ENCODE data around the gene PHB1.

Gene PHB1

DNA sequence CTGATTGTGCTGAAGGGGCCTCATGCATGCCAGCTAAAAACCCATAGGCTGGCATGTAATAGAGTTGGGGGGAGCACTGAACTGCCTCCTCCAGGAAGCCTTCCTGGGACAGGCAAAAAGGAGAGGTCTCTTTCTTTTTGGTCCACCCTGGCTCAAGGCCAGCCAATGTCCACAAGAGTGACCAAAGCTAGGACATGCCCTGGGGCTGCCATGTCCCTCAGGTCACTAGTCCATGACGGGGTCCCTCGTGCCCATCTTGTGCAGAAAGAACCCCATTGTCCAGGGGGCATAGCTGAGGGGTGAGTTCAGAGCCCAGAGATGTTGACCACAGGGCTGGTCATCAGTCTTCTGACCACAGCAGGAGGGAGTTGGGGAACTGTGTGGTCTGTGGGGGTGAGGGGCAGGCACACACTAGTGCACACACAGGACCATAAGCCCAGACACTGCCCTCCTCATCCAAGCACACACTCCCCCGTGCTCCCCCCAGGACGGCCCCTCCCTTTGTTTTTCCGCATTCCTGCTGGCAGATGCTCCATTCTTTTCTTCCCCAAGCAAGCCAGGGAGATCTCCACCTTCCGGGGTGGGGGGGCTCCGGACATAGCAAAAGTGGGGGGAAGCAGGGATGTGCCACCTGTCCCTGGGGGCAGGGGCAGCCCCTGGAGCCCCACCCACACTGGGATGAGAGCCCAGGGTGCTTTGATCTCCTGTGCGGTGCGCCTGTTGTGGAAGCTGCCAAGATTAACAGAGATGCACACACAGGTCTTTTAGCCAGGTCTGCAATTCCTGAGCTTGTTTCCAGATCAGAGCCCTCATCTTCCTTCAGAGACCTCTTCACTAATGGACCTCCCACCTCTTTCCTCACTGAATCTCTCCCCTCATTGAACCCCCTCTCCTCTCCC, 25.2 kb upstream of the PHB1 start:
- no peak overlapping the region for H3K4me3 ChIP-seq (ENCODE audit: low read depth, low read length)
- TF ChIP-seq CTCF (IDR thresholded peaks at IDR 0.05; ENCODE audit: low read depth, low read length) = no peak

DNA sequence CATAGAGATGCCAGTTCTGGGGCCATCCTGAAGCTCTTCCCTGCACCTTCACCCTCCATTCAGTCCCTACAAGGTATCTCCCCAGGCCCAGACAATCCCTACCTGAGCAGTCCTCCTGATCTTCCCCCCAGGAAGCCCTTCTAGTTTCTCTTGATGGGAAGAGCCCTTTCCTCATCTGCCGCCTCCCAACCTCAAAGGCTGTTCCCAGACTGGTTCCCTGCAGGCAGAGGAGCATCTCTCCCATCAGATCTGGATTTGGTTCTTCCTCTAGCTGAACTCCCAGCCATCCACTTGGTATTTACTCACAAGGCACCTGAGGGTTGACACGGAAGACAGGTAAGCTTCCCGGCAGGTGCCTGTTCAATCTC, 24.6 kb upstream of the PHB1 start:
- TF ChIP-seq CTCF (IDR thresholded peaks at IDR 0.05; ENCODE audit: low read depth, low read length) = no peak
- no peak overlapping the region for H3K4me3 ChIP-seq (ENCODE audit: low read depth, low read length)

GRCh38 chr17:49438436-49439278, 24.0 kb upstream of the PHB1 start:
- TF ChIP-seq CTCF (IDR thresholded peaks at IDR 0.05; ENCODE audit: low read depth, low read length) = no peak
- H3K4me3 ChIP-seq (ENCODE audit: low read depth, low read length) = no peak overlapping the region

GRCh38 chr17:49437696-49438435, 23.2 kb upstream of the PHB1 start:
- no peak for TF ChIP-seq CTCF (IDR thresholded peaks at IDR 0.05; ENCODE audit: low read depth, low read length)
- H3K4me3 ChIP-seq (ENCODE audit: low read depth, low read length) = no peak overlapping the region

- H3K4me3 ChIP-seq (ENCODE audit: low read depth, low read length) = no peak overlapping the region
- TF ChIP-seq CTCF (IDR thresholded peaks at IDR 0.05; ENCODE audit: low read depth, low read length) = no peak
These were observed 21.5 kb upstream of the PHB1 start for GRCh38 chr17:49436174-49436573.

DNA sequence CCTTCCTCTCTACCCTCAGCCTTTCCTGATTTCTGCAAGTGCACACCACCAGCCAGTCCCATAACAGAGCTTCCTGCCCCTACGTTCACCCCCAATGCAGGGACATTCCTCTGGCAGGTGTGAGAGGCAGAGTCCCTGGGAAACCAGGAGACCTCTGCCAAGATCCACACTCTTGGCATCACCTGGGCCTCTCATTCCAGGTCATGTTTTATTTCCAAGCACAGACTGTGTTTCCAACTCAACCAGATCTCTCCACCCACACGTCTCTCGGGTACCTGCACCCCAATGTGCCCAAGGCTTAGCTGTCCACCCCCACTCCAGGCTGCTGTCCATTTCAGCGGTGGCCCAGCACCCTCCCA, 21.0 kb upstream of the PHB1 start:
- H3K4me3 ChIP-seq (ENCODE audit: low read depth, low read length) = no peak overlapping the region
- TF ChIP-seq CTCF (IDR thresholded peaks at IDR 0.05; ENCODE audit: low read depth, low read length) = no peak
